Transverse colon (tissue), 3 donors: ENCODE results near the gene EHMT1.

Experiments used
- POLR2A ChIP-seq: fragments of 450-650 bp; IDR thresholded peaks from one replicate; pipeline ENCODE4 v1.6.1; 2016; ENCODE audit warnings: antibody characterized with exemption, mild to moderate bottlenecking, moderate library complexity
- TF ChIP-seq, protein P1 (sequence below), 5 experiments: fragments of 200-600 bp in 3 of 5; fragments of 450-650 bp in 2 of 5; sonication (generic) in 3 of 5; IDR thresholded peaks; 1 replicate in 2 of 5; 2 replicates in 3 of 5; pipeline ENCODE4 v1.5.1; 2016 to 2017; ENCODE audit warnings: antibody characterized with exemption in 5 of 5, inconsistent platforms in 3 of 5, mild to moderate bottlenecking in 2 of 5, moderate library complexity in 1 of 5

GRCh38 chr9:137630126-137630525 lies 11.3 kb downstream of the EHMT1 start:
- TF ChIP-seq, protein P1, sequence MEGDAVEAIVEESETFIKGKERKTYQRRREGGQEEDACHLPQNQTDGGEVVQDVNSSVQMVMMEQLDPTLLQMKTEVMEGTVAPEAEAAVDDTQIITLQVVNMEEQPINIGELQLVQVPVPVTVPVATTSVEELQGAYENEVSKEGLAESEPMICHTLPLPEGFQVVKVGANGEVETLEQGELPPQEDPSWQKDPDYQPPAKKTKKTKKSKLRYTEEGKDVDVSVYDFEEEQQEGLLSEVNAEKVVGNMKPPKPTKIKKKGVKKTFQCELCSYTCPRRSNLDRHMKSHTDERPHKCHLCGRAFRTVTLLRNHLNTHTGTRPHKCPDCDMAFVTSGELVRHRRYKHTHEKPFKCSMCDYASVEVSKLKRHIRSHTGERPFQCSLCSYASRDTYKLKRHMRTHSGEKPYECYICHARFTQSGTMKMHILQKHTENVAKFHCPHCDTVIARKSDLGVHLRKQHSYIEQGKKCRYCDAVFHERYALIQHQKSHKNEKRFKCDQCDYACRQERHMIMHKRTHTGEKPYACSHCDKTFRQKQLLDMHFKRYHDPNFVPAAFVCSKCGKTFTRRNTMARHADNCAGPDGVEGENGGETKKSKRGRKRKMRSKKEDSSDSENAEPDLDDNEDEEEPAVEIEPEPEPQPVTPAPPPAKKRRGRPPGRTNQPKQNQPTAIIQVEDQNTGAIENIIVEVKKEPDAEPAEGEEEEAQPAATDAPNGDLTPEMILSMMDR (IDR thresholded peaks at IDR 0.05) = no peak
- TF ChIP-seq POLR2A = no peak
